ENCODE measurements around the gene SLC9A3. TPM values are rescaled to one million over a fixed set of nuclear protein-coding genes. Genes with fewer than 3 reads are reported as not detected.

SLC9A3 gene
- polyA plus RNA-seq, 1 donor = 203 TPM

- no peak overlapping the region for H3K4me3 ChIP-seq (ENCODE audit: low read length)
- no CpG with 5 or more reads among the region's 25 CpGs for WGBS (ENCODE audit: insufficient coverage, low lambda C conversion rate)
- no peaks in the 10 kb centered on the region for H3K36me3 ChIP-seq (ENCODE audit: control insufficient read depth, insufficient read depth, low read length)
- peaks cover 24% of the 10 kb centered on the region for H3K4me1 ChIP-seq (ENCODE audit: control insufficient read depth, insufficient read depth, low read length)
- no peak overlapping the region for H3K27ac ChIP-seq (ENCODE audit: low read length)
- H3K9me3 ChIP-seq (ENCODE audit: control insufficient read depth, low read depth, low read length) = peaks cover 3% of the 10 kb centered on the region
- H3K27me3 ChIP-seq (ENCODE audit: control insufficient read depth, insufficient read depth, low read length) = peaks cover 12% of the 10 kb centered on the region
- DNase-seq = no peak
These were observed 15.3 kb upstream of the SLC9A3 start for GRCh38 chr5:539469-540070.

- no peak overlapping the region for H3K27ac ChIP-seq (ENCODE audit: low read length)
- peaks cover 18% of the 10 kb centered on the region for H3K4me1 ChIP-seq (ENCODE audit: control insufficient read depth, insufficient read depth, low read length)
- DNase-seq = no peak
- peaks cover 4% of the 10 kb centered on the region for H3K9me3 ChIP-seq (ENCODE audit: control insufficient read depth, low read depth, low read length)
- no CpG with 5 or more reads among the region's 27 CpGs for WGBS (ENCODE audit: insufficient coverage, low lambda C conversion rate)
- no peak overlapping the region for H3K4me3 ChIP-seq (ENCODE audit: low read length)
- peaks cover 12% of the 10 kb centered on the region for H3K27me3 ChIP-seq (ENCODE audit: control insufficient read depth, insufficient read depth, low read length)
- no peaks in the 10 kb centered on the region for H3K36me3 ChIP-seq (ENCODE audit: control insufficient read depth, insufficient read depth, low read length)
These were observed 14.7 kb upstream of the SLC9A3 start for GRCh38 chr5:538801-539468.

- Histone ChIP-seq H3K4me3 (ENCODE audit: low read length) (no peak overlapping the region), H3K9me3 (ENCODE audit: control insufficient read depth, low read depth, low read length) (peaks cover 7% of the 10 kb centered on the region), H3K4me1 (ENCODE audit: control insufficient read depth, insufficient read depth, low read length) (peaks cover 21% of the 10 kb centered on the region), H3K36me3 (ENCODE audit: control insufficient read depth, insufficient read depth, low read length) (no peaks in the 10 kb centered on the region), H3K27me3 (ENCODE audit: control insufficient read depth, insufficient read depth, low read length) (peaks cover 12% of the 10 kb centered on the region), H3K27ac (ENCODE audit: low read length) (no peak overlapping the region)
- no peak for DNase-seq
- WGBS (ENCODE audit: insufficient coverage, low lambda C conversion rate) = no CpG with 5 or more reads among the region's 27 CpGs
These were observed 14.1 kb upstream of the SLC9A3 start for GRCh38 chr5:538271-538771.

GRCh38 chr5:537621-538071 is 13.4 kb upstream of the SLC9A3 start:
- peaks cover 12% of the 10 kb centered on the region for H3K27me3 ChIP-seq (ENCODE audit: control insufficient read depth, insufficient read depth, low read length)
- peaks cover 7% of the 10 kb centered on the region for H3K9me3 ChIP-seq (ENCODE audit: control insufficient read depth, low read depth, low read length)
- H3K27ac ChIP-seq (ENCODE audit: low read length) = no peak overlapping the region
- DNase-seq = no peak
- peaks cover 28% of the 10 kb centered on the region for H3K4me1 ChIP-seq (ENCODE audit: control insufficient read depth, insufficient read depth, low read length)
- WGBS (ENCODE audit: insufficient coverage, low lambda C conversion rate) = no CpG with 5 or more reads among the region's 16 CpGs
- no peak overlapping the region for H3K4me3 ChIP-seq (ENCODE audit: low read length)
- no peaks in the 10 kb centered on the region for H3K36me3 ChIP-seq (ENCODE audit: control insufficient read depth, insufficient read depth, low read length)

DNA sequence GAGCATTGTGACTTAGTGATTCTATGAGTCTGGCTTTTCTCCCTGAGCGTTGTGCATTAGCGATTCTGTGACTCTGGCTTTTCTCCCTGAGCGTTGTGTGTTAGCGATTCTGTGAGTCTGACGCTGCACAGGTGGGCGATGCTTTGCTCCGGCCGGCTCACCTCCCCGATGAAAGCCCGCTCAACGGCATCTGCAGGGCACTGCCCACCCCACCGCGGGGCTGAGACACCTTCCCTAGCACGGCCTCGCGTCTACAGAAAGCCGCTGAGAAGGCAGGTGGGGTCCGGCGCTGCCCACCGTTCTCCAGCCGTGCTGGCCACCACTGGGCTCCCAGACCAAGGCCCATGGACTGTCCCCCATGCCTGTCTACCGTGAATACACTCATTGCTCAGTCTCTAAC is 12.8 kb upstream of the SLC9A3 start:
- H3K4me3 ChIP-seq (ENCODE audit: low read length) = no peak overlapping the region
- no peak overlapping the region for H3K27ac ChIP-seq (ENCODE audit: low read length)
- H3K4me1 ChIP-seq (ENCODE audit: control insufficient read depth, insufficient read depth, low read length) = peaks cover 34% of the 10 kb centered on the region
- no CpG with 5 or more reads among the region's 22 CpGs for WGBS (ENCODE audit: insufficient coverage, low lambda C conversion rate)
- H3K36me3 ChIP-seq (ENCODE audit: control insufficient read depth, insufficient read depth, low read length) = no peaks in the 10 kb centered on the region
- H3K27me3 ChIP-seq (ENCODE audit: control insufficient read depth, insufficient read depth, low read length) = peaks cover 12% of the 10 kb centered on the region
- H3K9me3 ChIP-seq (ENCODE audit: control insufficient read depth, low read depth, low read length) = peaks cover 7% of the 10 kb centered on the region
- DNase-seq = no peak

DNA sequence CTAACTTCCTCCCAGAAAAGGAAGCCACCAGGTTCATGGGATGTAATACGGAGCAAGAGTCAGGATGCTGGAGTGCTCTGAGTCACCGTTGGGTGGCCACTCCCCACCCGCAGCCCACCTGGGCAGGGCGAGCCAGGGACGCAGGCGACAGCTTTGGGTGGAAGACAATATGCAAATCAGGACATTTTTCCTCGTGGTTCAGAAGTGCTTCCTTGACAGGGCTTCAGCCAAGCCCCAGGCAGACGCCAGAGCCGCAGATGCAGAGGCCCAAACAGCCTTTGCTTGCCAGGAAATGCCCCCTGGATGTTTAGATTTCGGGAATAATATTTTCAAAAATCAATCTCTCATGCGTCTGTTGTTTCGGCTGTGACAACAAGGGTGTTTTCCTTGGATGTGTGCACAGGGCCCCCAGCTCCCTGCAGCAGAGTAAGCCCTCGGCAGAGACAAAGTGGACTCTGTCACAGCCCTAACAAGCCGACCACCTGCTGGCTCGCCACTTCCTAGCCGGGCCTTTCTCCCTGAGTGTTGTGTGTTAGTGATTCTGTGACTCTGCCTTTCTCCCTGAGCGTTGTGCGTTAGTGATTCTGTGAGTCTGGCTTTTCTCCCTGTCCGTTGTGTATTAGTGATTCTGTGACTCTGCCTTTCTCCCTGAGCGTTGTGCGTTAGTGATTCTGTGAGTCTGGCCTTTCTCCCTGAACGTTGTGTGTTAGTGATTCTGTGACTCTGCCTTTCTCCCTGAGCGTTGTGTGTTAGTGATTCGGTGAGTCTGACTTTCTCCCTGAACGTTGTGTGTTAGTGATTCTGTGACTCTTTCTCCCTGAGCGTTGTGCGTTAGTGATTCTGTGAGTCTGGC is 11.8 kb upstream of the SLC9A3 start:
- H3K9me3 ChIP-seq (ENCODE audit: control insufficient read depth, low read depth, low read length) = peaks cover 7% of the 10 kb centered on the region
- DNase-seq = no peak
- H3K27me3 ChIP-seq (ENCODE audit: control insufficient read depth, insufficient read depth, low read length) = peaks cover 22% of the 10 kb centered on the region
- H3K4me3 ChIP-seq (ENCODE audit: low read length) = no peak overlapping the region
- peaks cover 37% of the 10 kb centered on the region for H3K4me1 ChIP-seq (ENCODE audit: control insufficient read depth, insufficient read depth, low read length)
- WGBS (ENCODE audit: insufficient coverage, low lambda C conversion rate) = no CpG with 5 or more reads among the region's 27 CpGs
- no peaks in the 10 kb centered on the region for H3K36me3 ChIP-seq (ENCODE audit: control insufficient read depth, insufficient read depth, low read length)
- H3K27ac ChIP-seq (ENCODE audit: low read length) = no peak overlapping the region

GRCh38 chr5:534743-535671 is 10.8 kb upstream of the SLC9A3 start:
- Histone ChIP-seq H3K36me3 (ENCODE audit: control insufficient read depth, insufficient read depth, low read length) (no peaks in the 10 kb centered on the region), H3K27me3 (ENCODE audit: control insufficient read depth, insufficient read depth, low read length) (peaks cover 28% of the 10 kb centered on the region), H3K4me1 (ENCODE audit: control insufficient read depth, insufficient read depth, low read length) (peaks cover 33% of the 10 kb centered on the region), H3K9me3 (ENCODE audit: control insufficient read depth, low read depth, low read length) (peaks cover 7% of the 10 kb centered on the region), H3K4me3 (ENCODE audit: low read length) (no peak overlapping the region), H3K27ac (ENCODE audit: low read length) (no peak overlapping the region)
- no peak for DNase-seq
- no CpG with 5 or more reads among the region's 41 CpGs for WGBS (ENCODE audit: insufficient coverage, low lambda C conversion rate)

DNA sequence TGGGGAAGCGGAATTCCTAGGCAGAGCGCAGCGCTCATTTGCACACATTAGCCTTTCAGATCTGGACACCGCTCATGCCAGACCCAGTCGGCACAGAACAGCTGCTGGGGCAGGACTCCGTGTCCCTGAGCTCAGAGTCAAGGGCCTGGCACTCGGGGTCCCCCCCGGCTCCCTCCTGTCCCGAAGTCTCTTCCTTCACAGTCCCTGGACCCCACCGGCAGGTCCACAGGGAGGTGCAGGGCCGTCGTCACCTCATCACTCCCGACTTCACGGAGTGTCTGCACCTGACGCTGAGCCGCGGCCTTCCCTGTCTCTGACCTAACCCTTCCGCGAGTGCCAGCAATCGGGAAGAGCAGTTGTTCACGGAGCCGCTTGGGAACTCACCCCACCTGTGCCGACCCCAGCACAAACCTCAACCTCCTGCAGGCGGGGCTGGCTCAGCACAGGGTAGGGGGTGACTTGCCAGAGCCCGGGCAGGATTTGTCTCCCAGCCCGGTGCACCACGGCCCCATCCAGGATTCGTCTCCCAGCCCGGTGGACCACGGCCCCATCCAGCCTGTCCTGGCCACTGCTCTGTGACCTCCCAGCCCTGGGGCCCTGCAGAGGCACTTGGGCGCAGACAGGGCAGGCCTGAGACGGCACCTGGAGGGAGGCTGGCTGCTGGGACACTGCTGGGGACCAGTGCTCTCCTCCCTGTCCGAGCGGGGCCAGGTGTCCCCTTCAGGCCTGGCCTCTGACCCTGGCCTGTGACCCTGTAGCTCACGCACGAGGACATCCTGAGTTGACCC is 9.9 kb upstream of the SLC9A3 start:
- no peak overlapping the region for H3K4me3 ChIP-seq (ENCODE audit: low read length)
- DNase-seq = no peak
- 90% methylated on average over 5 of the region's 36 CpGs for WGBS (ENCODE audit: insufficient coverage, low lambda C conversion rate)
- H3K27ac ChIP-seq (ENCODE audit: low read length) = no peak overlapping the region
- H3K36me3 ChIP-seq (ENCODE audit: control insufficient read depth, insufficient read depth, low read length) = no peaks in the 10 kb centered on the region
- peaks cover 26% of the 10 kb centered on the region for H3K27me3 ChIP-seq (ENCODE audit: control insufficient read depth, insufficient read depth, low read length)
- peaks cover 25% of the 10 kb centered on the region for H3K4me1 ChIP-seq (ENCODE audit: control insufficient read depth, insufficient read depth, low read length)
- peaks cover 7% of the 10 kb centered on the region for H3K9me3 ChIP-seq (ENCODE audit: control insufficient read depth, low read depth, low read length)

DNA sequence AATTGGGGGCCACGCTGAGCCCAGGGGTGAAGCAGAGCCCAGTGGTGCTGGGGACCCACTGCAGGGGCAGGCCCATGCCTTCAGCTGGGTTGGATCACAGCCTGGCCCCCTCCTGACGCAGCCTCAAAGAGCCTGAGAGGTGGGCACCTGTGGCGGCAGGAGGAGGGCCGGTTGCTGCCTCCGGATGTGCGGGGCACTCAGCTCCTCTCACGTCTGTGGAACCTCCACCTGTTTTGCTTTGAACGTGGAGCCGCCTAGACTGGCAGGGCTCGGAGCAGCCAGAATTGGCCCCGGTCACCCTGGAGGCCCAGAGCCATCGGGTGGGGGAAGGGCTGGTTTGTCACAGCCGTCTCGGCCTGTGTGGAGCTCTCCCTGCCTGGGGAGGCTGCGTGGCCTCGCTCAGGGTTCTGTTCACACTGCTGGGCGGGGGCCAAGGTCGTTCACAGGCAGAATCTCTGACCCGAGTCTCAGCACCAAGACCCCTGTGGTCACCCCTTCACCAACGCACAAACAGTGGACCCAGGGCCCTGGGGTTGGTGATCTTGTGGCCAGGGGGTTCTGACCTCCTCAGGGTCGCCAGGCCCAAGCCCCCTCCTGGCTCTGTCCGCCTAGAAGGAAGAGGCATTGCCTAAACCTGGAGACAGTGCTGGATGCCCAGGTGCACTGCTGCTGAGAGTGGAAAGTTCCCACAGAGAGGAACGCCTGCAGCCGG is 9.2 kb upstream of the SLC9A3 start:
- Histone ChIP-seq H3K4me1 (ENCODE audit: control insufficient read depth, insufficient read depth, low read length) (peaks cover 28% of the 10 kb centered on the region), H3K36me3 (ENCODE audit: control insufficient read depth, insufficient read depth, low read length) (no peaks in the 10 kb centered on the region), H3K4me3 (ENCODE audit: low read length) (no peak overlapping the region), H3K9me3 (ENCODE audit: control insufficient read depth, low read depth, low read length) (peaks cover 7% of the 10 kb centered on the region), H3K27ac (ENCODE audit: low read length) (peak overlapping the region; percentile 70), H3K27me3 (ENCODE audit: control insufficient read depth, insufficient read depth, low read length) (peaks cover 29% of the 10 kb centered on the region)
- WGBS (ENCODE audit: insufficient coverage, low lambda C conversion rate) = no CpG with 5 or more reads among the region's 24 CpGs
- DNase-seq = no peak
